ENCODE data around the gene PRDX5.

PRDX5 gene

DNA sequence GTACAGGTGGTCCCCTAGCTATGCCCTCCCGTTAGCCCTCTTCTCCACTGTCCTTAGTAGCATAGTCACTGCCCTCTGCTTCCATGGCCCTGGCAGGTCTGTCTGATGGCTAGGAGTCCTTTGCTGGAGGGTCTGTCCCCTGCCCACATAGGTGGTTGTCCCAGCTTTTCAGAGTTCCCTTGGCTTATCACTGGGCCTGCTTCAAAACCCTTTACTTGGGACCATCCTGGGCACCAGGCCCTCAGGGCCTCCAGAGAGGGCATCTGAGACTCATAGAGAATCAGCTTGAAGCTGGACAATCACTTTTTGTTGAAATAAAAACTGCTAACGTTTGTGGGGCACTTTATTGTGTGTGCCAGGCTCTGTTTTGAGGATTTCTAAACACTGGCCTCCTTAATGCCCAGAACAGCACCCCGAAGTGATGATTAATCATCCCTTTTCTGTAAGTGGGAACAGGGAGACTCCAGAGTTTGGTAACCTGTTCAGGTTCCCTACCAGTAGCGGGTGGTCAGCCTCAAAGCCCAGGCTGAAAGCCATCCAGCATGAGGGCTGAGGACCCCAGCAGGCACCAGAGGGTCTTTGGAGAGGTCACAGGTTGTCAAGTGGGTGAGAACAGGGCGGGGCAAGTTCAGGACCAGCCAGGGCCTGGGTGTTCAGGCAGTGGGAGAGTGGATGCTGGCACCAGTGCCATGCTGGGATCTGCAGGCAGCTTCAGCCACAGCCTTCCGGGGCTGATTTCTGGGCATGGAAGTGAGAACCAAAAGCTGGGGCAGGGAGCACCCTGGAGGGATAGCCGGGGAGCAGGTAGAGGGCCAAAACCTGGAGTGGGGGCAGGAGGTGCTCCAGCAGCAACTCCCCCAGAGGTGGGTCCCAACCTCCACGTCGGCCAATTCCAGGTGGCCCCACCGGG lies 27.3 kb upstream of the PRDX5 start:
- no peak for DNase-seq (ENCODE audit: low spot score)

DNA sequence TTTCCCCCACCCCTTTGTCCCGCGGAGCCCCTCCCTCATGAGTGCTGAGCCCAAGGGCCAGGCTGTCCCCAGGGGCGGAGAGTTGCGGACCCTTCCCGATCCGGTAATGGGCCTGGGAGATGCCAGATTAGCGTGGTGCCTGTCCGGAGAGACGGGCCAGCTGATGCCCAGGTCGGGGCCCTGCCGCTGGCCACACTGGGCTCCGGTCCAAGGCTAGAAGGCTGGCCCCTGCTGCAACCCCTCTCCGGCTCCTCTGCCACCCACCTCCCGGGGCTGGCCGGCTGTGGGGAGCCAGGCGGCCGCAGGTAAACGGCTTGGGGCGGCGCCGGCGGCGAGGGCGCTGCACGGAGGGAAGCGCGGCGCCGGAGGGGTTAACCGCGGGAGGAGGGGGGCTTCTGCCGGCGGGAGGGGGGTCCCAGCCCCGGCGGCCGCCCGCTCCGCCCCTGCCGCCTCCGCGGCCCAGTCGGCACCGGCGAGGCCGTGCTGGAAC lies 26.6 kb upstream of the PRDX5 start, which contains the start of gene KCNK4:
TSS of gene KCNK4 (plus strand) at position 41 of the 490 bp plus-strand sequence. CDS start 1,717 bp downstream, outside the sequence.
- no peak for DNase-seq (ENCODE audit: low spot score)

DNA sequence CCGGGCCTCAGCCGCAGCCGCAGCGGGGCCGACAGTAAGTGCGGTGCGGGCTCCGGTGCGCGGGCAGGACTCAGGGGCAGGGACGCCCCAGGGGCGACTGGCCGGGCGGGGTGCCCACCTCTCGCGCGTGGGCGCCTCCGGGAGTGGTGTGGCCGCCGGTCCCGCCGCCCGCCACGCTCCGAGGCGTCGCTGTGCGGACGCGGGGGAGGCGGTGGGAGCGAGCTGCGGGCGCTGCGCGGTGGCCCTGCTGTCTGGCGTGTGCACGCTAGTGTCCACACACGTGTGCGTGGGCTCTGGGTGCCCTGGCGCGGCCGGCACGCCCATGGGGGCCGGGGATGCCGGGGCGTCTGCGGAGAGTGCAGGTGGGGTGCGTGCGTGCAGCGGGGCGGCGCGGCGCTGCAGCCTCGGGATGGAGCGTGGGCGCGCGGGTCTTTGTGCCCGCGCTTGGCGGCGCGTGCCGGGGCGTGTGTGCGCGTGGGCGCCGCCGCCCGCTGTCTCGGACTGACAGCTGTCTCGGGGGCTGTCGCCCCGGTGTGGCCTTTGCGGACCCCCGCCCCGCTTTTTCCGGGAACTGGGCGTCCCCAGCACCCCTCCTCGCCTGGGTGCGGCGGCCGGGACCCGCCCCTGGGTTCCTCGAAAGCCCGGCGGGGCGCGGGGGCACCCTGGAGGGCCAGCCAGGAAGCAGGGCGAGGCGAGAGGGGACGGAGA lies 26.0 kb upstream of the PRDX5 start:
- DNase-seq (ENCODE audit: low spot score), result no peak

GRCh38 chr11:64292460-64293254 lies 25.3 kb upstream of the PRDX5 start:
- no peak for DNase-seq (ENCODE audit: low spot score)

DNA sequence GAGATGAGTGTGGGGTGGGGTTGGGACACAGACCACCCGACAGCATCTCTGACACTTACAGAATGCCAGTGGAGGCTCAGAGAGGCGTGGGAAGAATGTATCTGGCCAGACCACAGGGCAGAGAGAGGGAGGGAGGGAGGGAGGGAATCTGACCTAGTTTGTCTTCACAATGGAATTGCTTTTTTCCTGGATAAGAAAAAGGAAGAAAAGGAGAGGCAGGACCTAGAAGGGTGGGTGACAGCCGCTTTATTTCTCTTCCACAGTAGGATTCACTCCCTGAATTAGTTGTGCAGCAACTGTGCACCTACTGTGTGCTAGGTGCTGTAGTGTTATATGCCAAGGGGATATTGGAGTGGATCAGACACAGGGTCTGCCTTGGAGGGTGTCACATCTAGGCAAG lies 23.1 kb upstream of the PRDX5 start:
- peak; percentile 46 for DNase-seq (ENCODE audit: low spot score)

DNA sequence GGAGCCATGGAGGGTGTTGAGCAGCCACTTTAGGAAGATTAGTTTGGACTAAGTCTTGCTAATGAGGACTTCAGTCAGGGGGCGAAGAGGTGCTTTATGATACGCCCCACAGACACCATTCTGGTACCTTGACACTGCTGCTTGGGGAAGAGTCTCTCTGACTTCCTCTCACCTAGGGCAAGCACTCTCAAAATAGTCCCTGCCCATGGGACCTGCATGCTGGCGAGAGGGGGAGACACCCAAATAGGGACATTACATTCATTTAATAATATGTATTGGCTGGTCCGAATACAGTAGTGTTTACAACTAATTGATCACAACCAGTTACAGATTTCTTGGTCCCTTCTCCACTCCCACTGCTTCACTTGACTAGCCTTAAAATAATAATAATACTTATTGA lies 22.2 kb upstream of the PRDX5 start:
- no peak for DNase-seq (ENCODE audit: low spot score)

DNA sequence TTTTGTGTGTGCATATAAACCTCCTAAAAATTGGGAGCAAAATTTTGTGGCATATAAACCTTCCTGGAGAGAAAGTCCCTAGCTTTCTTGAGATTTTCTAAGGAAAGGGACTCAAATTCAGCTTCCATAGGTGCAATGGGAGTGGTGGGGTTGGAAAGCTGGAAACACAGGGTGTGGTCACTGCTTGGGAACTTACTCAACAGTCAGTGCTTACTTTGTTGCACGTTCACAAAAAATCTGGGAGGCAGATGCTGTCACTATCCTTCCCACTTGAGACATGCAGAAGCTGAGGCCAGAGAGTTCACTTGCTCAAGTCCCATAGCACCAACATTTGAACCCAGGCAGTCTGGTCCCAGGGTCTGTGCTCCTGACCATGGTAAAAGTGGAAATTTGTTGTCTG lies 21.7 kb upstream of the PRDX5 start:
- no peak for DNase-seq (ENCODE audit: low spot score)

GRCh38 chr11:64296830-64297698 lies 20.9 kb upstream of the PRDX5 start:
- no peak for DNase-seq (ENCODE audit: low spot score)

- no peak for DNase-seq (ENCODE audit: low spot score)
Observed at GRCh38 chr11:64297699-64298358, 20.1 kb upstream of the PRDX5 start.

DNA sequence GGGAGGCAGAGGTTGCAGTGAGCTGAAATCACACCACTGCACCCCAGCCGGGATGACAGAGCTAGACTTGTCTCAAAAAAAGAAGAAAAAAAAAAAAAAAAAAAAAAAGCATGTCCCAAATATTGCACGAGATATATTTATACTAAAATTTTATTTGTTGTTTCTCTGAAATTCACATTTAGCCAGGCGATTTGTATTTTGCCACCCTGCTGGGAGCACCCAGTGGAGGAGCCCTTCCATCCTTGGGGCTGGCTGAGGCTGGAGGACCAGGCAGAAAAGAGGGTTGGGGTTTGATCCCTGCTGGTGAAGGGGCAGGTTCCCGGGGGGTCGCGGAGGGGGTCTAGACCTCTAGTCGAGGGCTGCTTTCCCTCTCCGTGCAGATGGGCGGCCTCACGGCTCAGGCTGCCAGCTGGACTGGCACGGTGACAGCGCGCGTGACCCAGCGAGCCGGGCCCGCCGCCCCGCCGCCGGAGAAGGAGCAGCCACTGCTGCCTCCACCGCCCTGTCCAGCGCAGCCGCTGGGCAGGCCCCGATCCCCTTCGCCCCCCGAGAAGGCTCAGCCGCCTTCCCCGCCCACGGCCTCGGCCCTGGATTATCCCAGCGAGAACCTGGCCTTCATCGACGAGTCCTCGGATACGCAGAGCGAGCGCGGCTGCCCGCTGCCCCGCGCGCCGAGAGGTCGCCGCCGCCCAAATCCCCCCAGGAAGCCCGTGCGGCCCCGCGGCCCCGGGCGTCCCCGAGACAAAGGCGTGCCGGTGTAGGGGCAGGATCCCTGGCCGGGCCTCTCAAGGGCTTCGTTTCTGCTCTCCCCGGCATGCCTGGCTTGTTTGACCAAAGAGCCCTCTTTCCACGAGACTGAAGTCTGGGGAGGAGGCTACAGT lies 18.7 kb upstream of the PRDX5 start:
- DNase-seq (ENCODE audit: low spot score), result peak; percentile 69

DNA sequence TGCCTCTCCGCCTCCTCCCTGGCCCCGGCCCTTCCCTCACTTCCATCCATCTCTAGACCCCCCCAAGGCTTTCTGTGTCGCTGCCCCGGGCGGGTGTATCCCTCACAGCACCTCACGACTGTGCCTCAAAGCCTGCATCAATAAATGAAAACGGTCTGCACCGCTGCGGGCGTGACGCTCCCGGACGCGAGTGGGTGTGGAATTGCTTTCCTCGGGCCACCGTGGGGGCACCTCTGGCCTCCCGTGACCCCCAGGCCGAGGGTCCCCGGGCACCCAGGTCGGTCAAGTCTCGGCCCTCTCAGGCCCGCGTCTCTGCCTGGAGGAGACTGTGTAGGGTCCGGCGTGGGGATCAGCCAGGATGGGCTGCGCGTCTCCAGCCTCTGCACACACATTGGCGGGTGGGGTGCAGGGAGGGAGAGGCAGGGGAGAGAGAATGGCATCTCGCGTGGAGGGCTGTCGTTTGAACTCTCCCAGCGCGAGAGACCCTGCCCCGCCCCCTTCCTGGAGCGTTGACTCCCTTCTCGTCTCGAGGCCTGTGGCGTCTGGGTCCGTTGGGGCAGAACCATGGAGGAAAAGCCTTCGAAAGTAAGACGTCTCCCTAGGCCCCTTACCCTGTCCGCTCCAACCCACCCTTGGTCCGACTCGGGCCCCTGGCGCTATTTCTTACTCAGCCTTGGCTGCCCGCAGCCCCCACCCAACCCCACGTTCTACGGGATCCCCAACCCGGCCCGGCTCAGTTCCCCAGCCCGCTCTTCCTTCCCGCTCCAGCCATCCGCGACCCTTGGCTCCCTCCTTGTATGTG lies 17.9 kb upstream of the PRDX5 start, which contains the start of gene CATSPERZ:
TSS of gene CATSPERZ (plus strand) at position 512 of the 802 bp plus-strand sequence. CDS start at position 565, 53 bp downstream.
- DNase-seq (ENCODE audit: low spot score), result no peak

DNA sequence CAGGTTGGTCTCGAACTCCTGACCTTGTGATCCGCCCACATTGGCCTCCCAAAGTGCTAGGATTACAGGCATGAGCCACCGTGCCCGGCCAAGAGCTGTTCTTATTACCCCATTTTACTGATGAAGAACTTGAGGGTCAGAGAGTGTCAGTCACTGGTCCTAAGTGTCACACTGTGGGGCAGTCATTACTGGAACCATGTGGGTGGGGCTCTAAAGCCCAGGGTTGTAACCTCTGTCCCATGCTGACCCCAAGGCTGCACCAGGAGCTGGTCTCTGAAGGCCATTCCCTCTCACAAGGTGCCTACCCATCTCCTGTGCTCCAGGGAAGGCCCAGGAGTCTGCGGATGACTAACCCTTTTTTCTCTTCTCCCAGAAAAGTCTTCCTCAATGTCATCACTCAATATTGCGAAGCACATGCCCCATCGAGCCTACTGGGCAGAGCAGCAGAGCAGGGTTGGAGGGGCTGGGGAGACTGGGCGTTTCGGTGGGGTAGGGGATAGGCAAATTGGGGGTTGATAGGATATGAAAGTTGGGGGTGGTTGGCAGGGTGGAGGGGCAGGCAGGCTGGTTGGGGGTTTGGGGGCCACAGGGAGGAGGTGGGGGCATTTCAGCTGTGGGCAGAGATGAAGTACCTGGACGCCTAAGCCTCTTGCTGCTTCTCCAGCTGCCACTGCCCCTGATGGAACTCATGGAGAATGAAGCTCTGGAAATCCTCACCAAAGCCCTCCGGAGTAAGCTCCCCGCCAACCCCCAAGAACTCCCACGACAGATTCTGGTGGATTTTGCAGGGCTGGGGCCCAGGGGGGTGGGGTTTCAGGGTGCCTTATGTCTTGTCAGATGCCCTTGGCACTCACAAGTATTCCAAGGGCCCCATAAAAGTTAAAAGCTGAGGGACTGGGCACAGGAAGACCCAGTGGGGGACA lies 14.6 kb upstream of the PRDX5 start:
- DNase-seq (ENCODE audit: low spot score), result no peak

DNA sequence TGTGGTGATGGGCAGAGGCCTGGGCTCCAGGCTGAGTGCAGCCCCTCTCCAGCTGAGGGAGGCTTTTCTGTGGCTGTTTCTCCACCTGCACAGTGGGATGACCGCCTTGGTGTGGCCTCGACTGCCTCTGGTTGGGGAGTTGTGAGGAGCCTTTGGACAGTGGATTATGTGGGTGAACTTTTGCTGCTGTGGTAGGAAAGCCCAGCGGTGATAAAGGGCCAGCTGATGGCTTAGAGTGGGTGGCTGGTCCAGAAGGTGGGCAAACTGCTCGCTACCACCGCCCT lies 13.9 kb upstream of the PRDX5 start:
- DNase-seq (ENCODE audit: low spot score), result no peak

GRCh38 chr11:64304316-64305072 lies 13.4 kb upstream of the PRDX5 start:
- peak; percentile 90 for DNase-seq (ENCODE audit: low spot score)

- DNase-seq (ENCODE audit: low spot score), result peak; percentile 100
Observed at GRCh38 chr11:64305075-64305690, 12.7 kb upstream of the PRDX5 start, which contains the start of gene ESRRA. Gene ESRRA (plus strand): TSS chr11:64305524. CDS start chr11:64307180, 1,656 bp downstream.

Measured in AG08396 (cell line).